Pancreas (tissue), 10 donors: ENCODE data around the gene POLR2B. TPM values are rescaled to one million over a fixed set of nuclear protein-coding genes. Genes with fewer than 3 reads are reported as not detected.

Experiments
- ATAC-seq, 4 donors: fragments of 200-7000 bp; cut with Tn5 transposase; one replicate each; pipeline versions ENCODE4 v1.8.0 to v1.9.1; 2020; ENCODE audit warnings: mild to moderate bottlenecking in 4 of 4, moderate library complexity in 4 of 4
- DNase-seq, 6 donors: peaks; one replicate each; pipeline ENCODE4 v3.0.0-alpha.2; 2020
- FAIRE-seq: peaks from 2 replicates; lab custom pipeline; 2012; peaks lifted over from hg19 to GRCh38; lab: Jason Lieb, UNC
- H3K27ac ChIP-seq, 4 donors: fragments of 200-600 bp; sonication (generic); 1 replicate in 3 of 4; 2 replicates in 1 of 4; pipeline versions ENCODE4 v1.5.0 to v1.8.0; 2020
- H3K27me3 ChIP-seq, 4 donors: fragments of 200-600 bp; one replicate each; pipeline ENCODE4 v1.8.0; 2021
- H3K36me3 ChIP-seq, 3 donors: fragments of 200-600 bp; sonication (generic) in 1 of 3; one replicate each; pipeline versions ENCODE4 v1.5.0 to v1.8.0; 2020 to 2021
- H3K4me1 ChIP-seq, 3 donors: fragments of 200-600 bp; one replicate each; pipeline ENCODE4 v1.8.0; 2021
- H3K4me3 ChIP-seq, 4 donors: fragments of 200-600 bp; sonication (generic) in 2 of 4; one replicate each; pipeline versions ENCODE4 v1.5.0 to v1.8.0; 2020 to 2021
- H3K9me3 ChIP-seq, 4 donors: fragments of 200-600 bp; one replicate each; pipeline ENCODE4 v1.8.0; 2021
- CTCF ChIP-seq, 4 donors: fragments of 200-600 bp; sonication (generic) in 3 of 4; IDR thresholded peaks; one replicate each; pipeline versions ENCODE4 v1.5.0 to v1.8.0; 2021; ENCODE audit warnings: antibody characterized with exemption in 4 of 4
- WGBS, 2 donors: extraction: QIAGEN DNeasy Blood & Tissue Kit; methylation state at CpG; one replicate each; pipeline ENCODE4 v1.1.7; 2013; 5-methylcytosine and 5-hydroxymethylcytosine counted together
- intact Hi-C, 3 donors: fragments of 100-400 bp; cut with DNase I; formaldehyde crosslinking; loops; one replicate each; pipeline versions ENCODE4 v1.11.1 to v1.14.2; 2022
- polyA plus RNA-seq, 2 donors: library from polyadenylated mRNA; stranded (reverse); fragments of 200-250 nt; gene quantifications; one replicate each; pipeline ENCODE4 v1.2.3, GENCODE V29; 2013
- total RNA-seq, 6 donors: library from RNA; stranded (reverse); fragmentation: NEBNext Ultra II Directional in 4 of 6; extraction: Animal tissue kit (Norgen Biotek cat#: 25700) in 4 of 6; gene quantifications; one replicate each; pipeline versions ENCODE4 v1.2.1 to v1.2.4, GENCODE V29; 2021 to 2023
- donor health status: healthy with polysubstance abuse.
- donor health status: DM: no; HTN: no; CAD: no; lungs with moderate emphysema.
- donor health status: DM: no; HTN: no; CAD: no.
- donor health status: control.
- donor health status: control.
- donor health status: Bipolar disorder and iron deficiency.
- donor health status: DM: yes; HTN: yes; CAD: no.
- donor health status: DM: no; HTN: no; CAD: no.
- donor health status: DM: no; HTN: no; CAD: no.
- donor health status: DM: yes; HTN: yes; CAD: no.

The POLR2B gene
- total and polyA plus RNA-seq, 8 donors = 19.2 to 48.2 (median 35.2) TPM

GRCh38 chr4:57073559-57073958, 94.9 kb downstream of the POLR2B start:
- H3K36me3 ChIP-seq = no peaks in the 10 kb centered on the region
- 71 to 79% methylated on average over 5 of the region's 5 CpGs for WGBS, 2 donors
- DNase-seq = no peak
- ATAC-seq = no peak
- H3K4me1 ChIP-seq = peaks cover 0 to 5% (median 2%) of the 10 kb centered on the region in 3 donors
- intact Hi-C loops = no loop called here
- FAIRE-seq = no peak
- no peak overlapping the region for H3K4me3 ChIP-seq
- H3K27ac ChIP-seq = no peak overlapping the region
- no peaks in the 10 kb centered on the region for H3K27me3 ChIP-seq
- no peak for TF ChIP-seq CTCF (IDR thresholded peaks at IDR 0.05)
- H3K9me3 ChIP-seq = no peaks in the 10 kb centered on the region

- FAIRE-seq = no peak
- ATAC-seq = no peak
These were observed 96.0 kb downstream of the POLR2B start for GRCh38 chr4:57074744-57075143.

GRCh38 chr4:57075367-57075766, 96.7 kb downstream of the POLR2B start:
- no peaks in the 10 kb centered on the region for H3K27me3 ChIP-seq
- no peak for ATAC-seq
- H3K4me3 ChIP-seq = no peak overlapping the region
- FAIRE-seq = no peak
- intact Hi-C loops = no loop called here
- no peak overlapping the region for H3K27ac ChIP-seq
- peaks cover 0 to 17% (median 16%) of the 10 kb centered on the region in 3 donors for H3K4me1 ChIP-seq
- no peak for DNase-seq
- no peaks in the 10 kb centered on the region for H3K9me3 ChIP-seq
- no peak for TF ChIP-seq CTCF (IDR thresholded peaks at IDR 0.05)
- H3K36me3 ChIP-seq = no peaks in the 10 kb centered on the region

More at GRCh38 chr4:57074744-57075143, 96.0 kb downstream of the POLR2B start:
- DNase-seq = no peak
- no peaks in the 10 kb centered on the region for H3K27me3 ChIP-seq
- intact Hi-C loops = no loop called here
- TF ChIP-seq CTCF (IDR thresholded peaks at IDR 0.05) = no peak
- no peaks in the 10 kb centered on the region for H3K9me3 ChIP-seq
- peak overlapping the region in 2 of 4 donors; percentile 3 to 10 for H3K27ac ChIP-seq
- peaks cover 0 to 13% (median 10%) of the 10 kb centered on the region in 3 donors for H3K4me1 ChIP-seq
- no peak overlapping the region for H3K4me3 ChIP-seq
- WGBS, 2 donors = 23 to 26% methylated on average over 4 of the region's 4 CpGs
- H3K36me3 ChIP-seq = no peaks in the 10 kb centered on the region

DNA sequence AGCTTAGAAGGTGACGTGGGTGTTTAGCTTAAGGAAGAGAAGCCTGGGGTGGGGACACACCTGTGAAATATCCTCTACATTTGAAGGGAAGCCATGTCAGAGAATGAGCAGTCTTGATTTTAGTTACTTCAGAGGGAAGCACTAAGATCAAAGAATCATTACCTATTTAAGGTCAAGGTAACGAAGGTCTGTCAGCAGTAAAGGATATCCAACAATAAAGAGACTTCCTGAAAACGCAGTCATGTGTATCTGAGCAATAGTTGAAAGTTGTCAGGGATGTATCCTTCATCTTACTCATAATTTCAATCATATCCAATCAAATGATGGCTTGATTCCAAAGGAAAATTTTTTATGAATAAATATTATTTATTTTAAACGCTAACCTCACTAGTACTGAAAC, 98.0 kb downstream of the POLR2B start:
- H3K27ac ChIP-seq = no peak overlapping the region
- no peaks in the 10 kb centered on the region for H3K27me3 ChIP-seq
- no peak for DNase-seq
- intact Hi-C loops = no loop called here
- no peak for TF ChIP-seq CTCF (IDR thresholded peaks at IDR 0.05)
- H3K4me3 ChIP-seq = no peak overlapping the region
- H3K36me3 ChIP-seq = no peaks in the 10 kb centered on the region
- no peak for ATAC-seq
- H3K9me3 ChIP-seq = no peaks in the 10 kb centered on the region
- no peak for FAIRE-seq
- H3K4me1 ChIP-seq = peaks cover 0 to 16% (median 15%) of the 10 kb centered on the region in 3 donors
- WGBS, 2 donors = 41 to 50% methylated on average over 4 of the region's 4 CpGs

DNA sequence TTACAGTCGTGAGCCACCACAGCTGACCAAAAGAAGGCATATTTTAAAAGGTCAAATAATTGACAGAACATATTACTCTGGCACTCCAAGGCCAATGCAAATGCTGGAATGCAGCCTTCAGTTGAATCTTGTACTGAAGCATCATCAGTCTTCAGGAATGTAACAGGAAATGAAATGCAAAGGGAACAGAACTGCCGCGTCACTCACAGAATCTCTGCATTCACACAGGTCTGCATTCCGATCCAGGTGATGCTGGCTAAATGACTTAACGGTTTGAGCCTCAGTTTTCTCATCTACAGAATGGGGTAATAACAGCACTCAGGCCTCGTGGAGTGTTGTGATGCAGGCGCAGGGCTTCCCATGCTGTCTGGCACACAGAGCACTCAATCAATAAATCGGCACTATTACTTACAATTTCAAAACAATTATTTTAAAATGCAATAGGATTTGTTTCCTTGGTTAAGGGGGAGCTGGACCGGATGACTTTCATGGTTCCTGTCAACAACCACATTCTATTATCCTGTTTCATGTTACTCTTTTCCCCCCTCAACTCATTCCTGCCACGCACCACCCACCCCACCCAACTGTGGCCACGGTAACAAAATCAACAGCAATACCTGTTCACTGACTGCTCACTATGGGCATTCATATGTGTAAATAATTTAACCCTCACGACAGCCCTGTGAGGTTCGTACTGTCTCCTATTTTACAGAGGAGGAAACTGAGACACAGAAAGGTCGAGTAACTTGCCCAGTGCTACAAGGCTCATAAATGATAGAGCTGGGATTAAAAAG, 99.1 kb downstream of the POLR2B start:
- Histone ChIP-seq H3K36me3 (no peaks in the 10 kb centered on the region), H3K4me3 (no peak overlapping the region), H3K9me3 (no peaks in the 10 kb centered on the region), H3K27me3 (no peaks in the 10 kb centered on the region), H3K4me1 (peaks cover 0 to 21% (median 15%) of the 10 kb centered on the region in 3 donors), H3K27ac (peak overlapping the region; percentile 18 to 75 (median 66))
- FAIRE-seq (no peak), ATAC-seq (no peak), DNase-seq (no peak)
- intact Hi-C loops = no loop called here
- TF ChIP-seq CTCF (IDR thresholded peaks at IDR 0.05) = no peak
- 63 to 64% methylated on average over 14 of the region's 14 CpGs for WGBS, 2 donors
